Eye (tissue), 1 donor: Measurements from ENCODE around the gene JCAD.
"Not testable (repeated sequence)": the region's sequence is repeated elsewhere in the genome, so short reads cannot be mapped to it uniquely, and the experiment has no call there.

ENCODE experiments used
- DNase-seq: peaks from one replicate; pipeline ENCODE4 v3.0.0-alpha.2; 2015

JCAD gene, protein sequence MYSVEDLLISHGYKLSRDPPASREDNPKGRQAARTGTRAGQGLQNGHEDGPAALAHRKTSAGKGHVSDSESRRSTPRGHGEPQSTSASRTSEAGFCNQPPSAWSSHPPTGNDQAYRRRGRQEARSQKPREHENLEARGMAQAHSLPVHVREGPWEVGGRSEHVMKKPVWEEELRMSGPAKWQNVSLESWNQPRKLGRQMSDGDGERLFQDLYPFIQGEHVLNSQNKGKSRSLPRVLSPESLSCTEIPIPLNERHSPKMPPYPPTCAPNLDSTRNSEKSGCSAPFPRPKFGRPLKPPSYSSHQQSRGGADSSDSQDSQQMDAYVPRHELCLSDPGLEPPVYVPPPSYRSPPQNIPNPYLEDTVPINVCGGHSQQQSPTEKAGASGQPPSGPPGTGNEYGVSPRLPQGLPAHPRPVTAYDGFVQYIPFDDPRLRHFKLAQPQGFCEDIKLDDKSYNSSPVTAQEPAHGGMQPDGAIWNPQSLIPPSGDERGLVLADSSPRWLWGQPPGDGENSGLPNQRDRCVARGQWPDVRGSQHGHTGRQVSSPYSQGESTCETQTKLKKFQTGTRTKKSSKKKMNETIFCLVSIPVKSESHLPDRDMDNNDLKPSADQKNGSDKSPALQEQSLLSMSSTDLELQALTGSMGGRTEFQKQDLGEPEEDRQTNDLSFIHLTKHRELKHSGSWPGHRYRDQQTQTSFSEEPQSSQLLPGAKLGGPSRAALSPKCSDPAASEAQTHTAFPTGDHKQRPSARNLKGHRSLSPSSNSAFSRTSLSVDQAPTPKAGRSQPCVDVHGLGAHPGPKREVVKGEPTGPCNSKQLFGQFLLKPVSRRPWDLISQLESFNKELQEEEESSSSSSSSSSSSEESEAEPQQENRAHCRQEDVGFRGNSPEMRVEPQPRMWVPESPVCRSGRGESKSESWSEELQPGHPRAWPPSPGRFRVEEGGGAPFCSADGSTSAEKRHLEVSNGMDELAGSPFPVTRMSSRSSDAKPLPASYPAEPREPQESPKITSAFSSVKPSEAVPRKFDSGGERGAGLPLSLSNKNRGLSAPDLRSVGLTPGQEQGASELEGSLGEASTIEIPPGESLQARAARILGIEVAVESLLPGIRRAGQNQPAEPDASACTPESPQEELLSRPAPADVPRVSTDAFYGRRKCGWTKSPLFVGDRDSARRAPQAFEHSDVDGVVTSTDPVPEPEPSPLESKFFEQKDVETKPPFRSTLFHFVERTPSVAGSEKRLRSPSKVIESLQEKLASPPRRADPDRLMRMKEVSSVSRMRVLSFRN (N-terminal part only)

GRCh38 chr10:30059209-30060107 is at the start of gene JCAD:
TSS of gene JCAD (minus strand) at chr10:30059586. CDS start at chr10:30047812, 11,774 bp downstream.
- peak; percentile 78 for DNase-seq

- no peak for DNase-seq
Observed at GRCh38 chr10:30106987-30107386, 47.6 kb upstream of the JCAD start.

- DNase-seq: no peak
Observed at GRCh38 chr10:30103595-30104320, 44.4 kb upstream of the JCAD start.

- not testable (repeated sequence) for DNase-seq
Observed at GRCh38 chr10:30099706-30100105, 40.3 kb upstream of the JCAD start.

DNA sequence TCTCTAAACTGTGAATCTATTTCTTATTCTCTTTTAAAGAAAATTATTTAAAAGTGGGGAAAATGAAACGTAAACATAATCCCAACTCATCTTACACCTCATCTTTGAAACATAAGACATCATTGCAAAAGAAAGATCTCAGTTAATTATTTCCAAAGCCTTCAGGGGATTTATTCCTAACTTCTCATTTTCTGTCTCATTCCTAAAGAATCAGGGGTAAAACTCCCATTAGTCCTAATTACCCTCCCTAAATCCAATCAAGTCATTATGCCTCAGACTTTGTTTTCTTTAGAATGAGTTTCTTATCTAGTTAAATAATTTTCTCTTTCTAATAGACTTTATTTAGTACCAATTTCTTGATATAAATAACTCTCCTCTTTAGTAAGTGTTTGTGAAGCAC is 39.7 kb upstream of the JCAD start:
- DNase-seq: no peak

- no peak for DNase-seq
Observed at GRCh38 chr10:30098629-30099028, 39.2 kb upstream of the JCAD start.

- DNase-seq: no peak
Observed at GRCh38 chr10:30096564-30096963, 37.2 kb upstream of the JCAD start.

DNA sequence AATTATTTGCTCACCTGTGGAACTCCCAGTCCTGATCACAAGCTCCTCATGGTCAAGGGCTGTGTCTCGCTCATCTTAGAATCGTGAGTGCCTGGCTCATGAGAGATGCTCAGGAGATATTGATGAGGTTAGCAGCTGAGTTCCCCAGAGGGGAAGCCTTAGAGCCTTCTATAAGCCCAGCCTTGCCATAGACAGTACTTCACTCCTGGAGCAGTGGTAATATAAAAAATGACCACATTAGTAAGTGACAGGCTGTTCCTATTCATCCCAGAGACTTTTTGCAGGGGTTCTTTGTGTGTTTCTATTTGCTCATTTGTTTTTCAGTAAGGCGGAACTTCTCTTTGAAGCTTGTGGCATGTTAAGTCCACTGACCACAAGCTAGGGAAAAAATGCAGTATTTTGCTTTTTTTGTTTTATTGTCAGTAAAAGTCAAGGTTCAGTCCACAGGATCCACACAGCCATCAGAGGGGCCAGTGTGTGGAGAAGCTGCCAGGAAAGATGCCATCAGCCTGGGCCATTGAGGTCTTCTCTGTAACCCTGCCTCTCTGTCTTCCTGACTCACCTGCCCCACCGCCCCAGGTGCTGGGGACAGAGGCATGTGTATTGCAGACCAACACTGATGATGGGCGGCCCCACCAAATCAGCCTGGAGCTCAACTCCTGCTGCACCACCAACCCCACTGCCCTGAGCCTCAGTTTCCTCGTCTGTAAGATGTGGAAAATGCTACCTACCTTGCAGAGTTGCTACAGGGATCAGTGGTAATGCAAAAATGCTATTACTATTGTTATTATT is 36.4 kb upstream of the JCAD start:
- DNase-seq: no peak

DNA sequence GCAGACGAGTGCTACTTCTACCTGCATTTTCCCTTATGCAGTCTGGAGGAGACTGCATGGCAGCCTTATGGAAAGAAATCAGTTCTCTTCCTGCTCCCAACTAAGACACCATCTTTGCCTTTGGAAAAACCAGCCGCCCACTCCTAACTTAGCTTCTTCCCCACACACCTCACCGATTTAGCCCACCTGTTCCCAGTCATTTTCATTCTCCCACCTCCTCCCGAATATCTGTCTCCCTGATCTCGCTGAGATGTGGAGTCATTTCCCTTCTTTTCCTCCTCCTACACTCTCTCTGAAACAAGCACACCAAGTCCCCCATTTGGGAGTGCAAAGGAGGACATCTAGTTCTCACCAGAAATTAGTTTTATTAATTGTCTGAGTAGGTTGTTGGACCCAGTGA is 35.2 kb upstream of the JCAD start:
- DNase-seq: no peak

- no peak for DNase-seq
Observed at GRCh38 chr10:30093303-30093950, 34.0 kb upstream of the JCAD start.

DNA sequence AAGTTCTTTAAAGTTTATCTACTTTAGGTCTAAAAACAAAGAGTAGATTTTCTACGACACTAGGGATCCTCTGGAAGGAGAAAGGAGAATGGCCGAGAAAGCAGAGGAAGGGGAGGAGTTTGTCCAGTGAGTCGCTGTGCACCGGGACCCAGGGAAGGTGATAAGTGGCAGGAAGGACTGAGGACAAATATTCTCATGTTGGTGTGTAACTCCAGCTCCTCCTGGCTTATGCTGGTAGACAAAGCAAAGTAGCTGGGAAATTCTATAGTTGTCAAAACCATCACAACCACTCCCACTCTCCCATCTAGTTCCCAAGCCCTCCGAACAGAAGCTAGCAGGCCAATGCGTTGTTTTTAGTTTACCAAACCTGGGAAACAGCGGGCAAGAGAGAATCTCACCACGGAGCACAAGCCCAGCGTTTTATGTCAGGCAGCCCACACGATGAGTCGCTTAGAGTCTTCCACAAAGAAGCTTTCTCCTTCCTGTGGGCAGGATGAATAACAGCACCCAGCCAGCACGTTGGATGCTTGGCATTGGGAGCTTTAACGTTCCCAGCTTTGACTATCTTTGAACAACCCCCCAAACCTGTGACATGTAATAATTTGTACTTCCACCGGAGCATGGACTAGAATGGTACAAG is 32.9 kb upstream of the JCAD start:
- no peak for DNase-seq

- DNase-seq: no peak
Observed at GRCh38 chr10:30091136-30091535, 31.8 kb upstream of the JCAD start.

GRCh38 chr10:30088178-30088577 is 28.8 kb upstream of the JCAD start:
- peak; percentile 39 for DNase-seq

GRCh38 chr10:30083934-30084333 is 24.5 kb upstream of the JCAD start:
- DNase-seq: no peak

- no peak for DNase-seq
Observed at GRCh38 chr10:30081182-30081581, 21.8 kb upstream of the JCAD start.

DNA sequence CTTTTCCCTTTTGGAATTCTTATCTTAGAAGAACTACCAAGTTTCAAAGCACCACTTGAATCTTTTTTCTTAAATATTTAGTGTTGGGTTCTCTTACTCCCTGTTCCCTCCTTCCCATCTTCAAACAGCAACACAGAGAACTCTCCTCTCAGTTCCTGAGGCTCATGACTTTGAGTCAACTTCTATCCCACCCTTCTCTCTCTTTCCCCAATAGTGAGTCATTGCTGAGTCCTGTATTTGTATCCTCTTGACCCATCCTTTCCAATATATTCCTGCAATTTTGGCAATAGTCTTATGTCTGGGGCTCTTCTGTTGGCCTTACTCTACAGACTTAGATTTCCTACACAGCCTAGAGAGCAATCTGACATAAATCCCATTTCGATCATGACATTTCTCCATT is 20.8 kb upstream of the JCAD start:
- DNase-seq: no peak

- DNase-seq: no peak
Observed at GRCh38 chr10:30079408-30079807, 20.0 kb upstream of the JCAD start.

- no peak for DNase-seq
Observed at GRCh38 chr10:30075481-30075880, 16.1 kb upstream of the JCAD start.

DNA sequence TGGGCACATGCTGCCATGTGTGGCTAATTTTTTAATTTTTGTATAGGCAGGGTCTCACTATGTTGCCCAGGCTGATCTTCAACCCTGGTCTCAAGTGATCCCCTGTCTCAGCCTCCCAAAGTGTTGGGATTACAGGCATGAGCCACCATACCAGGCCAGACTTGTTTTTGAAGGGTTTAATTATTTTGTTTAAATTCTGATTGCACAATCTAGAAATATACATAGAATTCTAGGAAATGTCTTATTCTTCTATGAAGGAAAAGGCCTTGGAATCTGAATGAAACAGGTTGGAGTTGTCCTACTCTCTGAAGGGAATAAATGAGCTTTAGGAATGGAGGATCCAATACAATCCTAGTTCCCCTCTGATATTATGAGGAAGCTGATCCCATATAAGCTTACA is 15.5 kb upstream of the JCAD start:
- no peak for DNase-seq
